NCI-H748 (cell line): Measurements from ENCODE around the gene TMEM30B.
"Not testable (repeated sequence)": the region's sequence is repeated elsewhere in the genome, so short reads cannot be mapped to it uniquely, and the experiment has no call there.

ENCODE experiments used
- DNase-seq: peaks from one replicate; lab custom pipeline; 2025; ENCODE audit not compliant: unreplicated experiment; lab: John Stamatoyannopoulos, UW

Gene TMEM30B

DNA sequence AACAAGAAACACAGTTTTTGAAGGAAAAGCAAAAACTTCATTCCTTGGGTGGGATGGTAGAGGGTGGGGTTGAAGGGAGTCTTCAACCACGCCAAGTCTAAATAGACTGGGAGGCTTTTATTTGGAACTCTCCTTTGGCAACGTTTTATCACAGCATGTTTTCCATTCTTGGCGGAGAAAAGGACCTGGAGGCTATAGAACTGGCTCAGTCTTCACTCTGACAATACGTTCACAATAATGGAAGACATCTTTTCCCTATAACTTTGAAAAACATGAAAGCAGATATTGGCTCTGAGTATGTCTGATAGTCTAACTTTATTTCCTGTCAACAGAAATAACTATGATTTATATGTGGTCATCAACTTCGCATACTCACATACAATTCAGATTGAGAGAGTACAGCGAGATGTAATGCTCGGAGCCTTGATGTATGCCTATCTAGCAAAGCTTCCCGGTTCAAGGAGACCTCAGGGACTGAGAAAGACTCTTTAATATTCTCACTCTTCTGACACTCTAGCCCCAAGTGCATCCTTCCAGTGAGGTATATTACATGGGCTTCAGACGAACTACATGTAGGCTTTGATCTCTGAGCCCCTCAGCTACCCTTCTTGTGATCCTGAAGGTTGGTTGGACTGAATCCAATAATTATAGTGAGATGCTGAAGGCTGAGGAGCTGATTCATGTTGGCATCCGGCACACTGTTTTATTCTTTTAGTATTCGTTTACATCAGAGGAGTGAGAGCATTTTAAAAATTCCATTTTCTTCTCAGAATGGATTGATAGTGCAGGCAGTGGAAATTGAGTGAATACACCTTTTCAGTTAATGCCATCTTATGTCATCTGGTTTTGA, 14.0 kb downstream of the TMEM30B start:
- no peak for DNase-seq

DNA sequence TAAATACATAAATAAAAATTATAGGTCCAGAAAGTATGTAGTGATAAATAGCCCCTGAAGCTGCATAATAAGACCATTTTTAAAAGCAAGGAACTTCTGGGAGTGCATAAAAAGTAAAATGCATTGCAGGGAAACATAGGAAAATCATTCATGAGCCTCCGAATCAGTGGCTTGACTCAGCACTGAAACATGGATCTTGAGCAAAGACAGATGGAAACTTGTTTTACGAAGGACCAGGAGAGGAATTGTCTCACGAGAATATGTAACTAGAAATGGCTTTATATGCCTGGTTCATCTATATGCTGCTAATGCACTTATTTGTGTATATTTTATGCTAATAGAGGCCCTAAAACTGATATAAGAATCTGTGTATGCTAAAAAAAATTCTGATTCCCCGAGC, 14.7 kb downstream of the TMEM30B start:
- no peak for DNase-seq

DNA sequence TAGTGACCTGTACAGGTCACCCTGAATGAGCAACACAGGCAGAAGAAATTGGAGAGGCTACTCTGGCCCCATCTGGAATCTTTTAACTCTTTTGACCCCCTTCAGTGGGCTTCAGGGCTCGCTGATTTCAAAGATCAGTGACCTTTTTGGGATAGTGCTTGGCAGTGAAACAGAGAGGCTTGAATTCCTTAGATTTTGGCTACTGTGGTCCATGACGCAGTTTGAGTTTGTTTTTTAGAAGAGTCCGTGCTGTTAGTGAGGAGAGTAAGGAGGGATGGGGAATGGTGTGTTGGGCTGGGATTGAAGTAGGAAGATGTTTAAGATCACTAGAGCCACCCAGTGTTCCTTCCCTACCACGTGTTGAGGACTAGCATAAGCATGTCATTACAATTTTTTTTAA, 16.5 kb downstream of the TMEM30B start:
- DNase-seq, result no peak

DNA sequence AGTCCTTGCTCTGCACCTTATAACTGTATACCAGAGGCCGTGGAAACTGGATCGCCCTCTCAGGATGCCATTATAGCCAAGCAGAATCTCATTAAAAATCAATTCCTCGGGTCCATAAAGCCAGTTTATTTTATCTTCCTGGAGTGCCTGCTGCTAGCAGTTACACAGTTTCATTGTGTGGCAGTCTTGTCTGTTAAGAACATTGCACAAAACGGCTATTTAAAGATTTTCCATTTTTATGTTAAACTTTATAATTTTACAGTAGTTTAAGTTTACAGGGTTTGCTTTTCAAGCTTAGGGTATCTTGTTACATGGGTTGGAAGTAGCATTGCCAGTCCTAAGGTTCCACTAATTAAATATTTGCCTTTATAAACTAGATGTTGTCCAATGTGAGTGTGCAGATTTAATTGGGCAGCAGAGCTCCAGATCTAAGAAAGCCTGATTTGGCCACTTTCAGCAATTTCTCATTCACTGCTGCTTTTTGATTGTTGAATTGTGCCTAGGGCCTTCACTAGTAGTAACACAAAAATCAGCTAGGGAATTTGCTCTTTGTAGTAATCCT, 17.0 kb downstream of the TMEM30B start:
- DNase-seq, result peak; percentile 29

DNA sequence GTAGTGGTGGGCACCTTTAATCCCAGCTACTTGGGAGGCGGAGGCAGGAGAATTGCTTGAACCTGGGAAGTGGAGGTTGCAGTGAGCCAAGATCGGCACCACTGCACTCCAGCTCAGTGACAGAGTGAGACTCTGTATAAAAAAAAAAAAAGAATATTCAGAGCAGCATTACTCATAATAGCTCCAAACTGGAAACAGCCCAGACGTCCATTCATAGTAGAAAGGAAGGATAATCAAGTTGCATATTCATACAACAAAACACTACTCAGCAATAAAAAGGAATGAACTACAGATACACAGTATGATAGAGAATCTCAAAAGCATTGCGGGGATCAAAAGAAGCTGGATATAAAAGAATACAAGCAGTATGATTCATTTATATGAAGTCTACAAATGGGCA, 19.1 kb downstream of the TMEM30B start:
- DNase-seq, result no peak

DNA sequence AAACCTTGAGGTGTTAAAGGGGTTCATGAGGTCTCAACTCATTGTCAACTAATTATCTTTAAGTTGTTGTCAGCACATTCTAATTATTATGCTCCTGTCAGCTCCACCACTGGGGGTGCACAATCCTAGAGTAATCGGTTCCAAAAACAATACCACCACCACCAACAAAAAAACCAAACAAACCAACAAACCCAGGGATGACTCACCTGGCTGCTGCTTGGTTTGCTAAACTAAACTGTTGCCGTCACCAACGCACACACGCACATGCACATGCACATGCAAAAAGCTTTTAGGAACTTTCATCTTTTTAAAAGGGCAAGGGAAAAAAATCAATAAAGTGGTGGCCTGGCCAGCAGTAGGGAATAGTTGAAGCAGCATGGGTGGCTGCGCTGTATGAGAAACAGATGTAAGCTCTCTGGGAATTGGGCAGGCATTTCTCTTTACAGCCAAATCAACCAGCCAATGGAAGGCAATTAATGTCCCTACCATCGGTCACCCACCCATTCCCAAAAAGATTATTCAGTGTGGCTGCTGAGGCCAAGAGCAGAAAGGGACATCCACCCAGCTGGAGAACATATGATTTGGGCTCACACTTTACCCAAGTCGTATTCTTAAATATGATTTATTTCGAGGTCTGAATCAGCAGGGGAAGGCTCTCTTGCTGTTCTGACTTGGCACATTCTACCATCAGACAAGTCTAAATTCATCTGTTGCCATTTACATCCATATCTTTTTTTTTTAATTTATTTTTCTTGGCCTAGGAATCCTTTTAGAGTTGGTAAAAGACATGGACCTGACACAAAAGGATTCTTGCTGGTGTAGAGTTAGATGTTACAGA, 20.0 kb downstream of the TMEM30B start:
- peak; percentile 39 for DNase-seq

DNA sequence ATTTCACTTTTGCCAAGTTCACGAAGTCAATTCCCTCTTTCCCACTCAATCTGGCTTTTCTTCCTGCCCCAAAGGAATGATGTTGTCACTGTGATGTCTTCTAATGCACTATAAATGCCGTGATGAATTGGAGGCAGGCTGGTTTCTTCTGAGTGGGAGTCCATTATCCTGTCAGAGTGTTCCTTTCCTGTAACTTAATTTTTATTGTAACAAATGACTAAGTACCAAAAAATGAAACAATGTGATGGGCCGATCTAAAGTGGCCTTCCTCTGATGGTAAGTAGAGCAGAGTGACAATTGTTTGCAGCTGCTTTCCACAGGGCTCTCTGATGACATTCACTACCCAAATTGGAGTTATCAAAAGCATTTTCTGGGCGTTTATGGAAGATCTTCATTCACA, 22.2 kb downstream of the TMEM30B start:
- DNase-seq, result no peak

DNA sequence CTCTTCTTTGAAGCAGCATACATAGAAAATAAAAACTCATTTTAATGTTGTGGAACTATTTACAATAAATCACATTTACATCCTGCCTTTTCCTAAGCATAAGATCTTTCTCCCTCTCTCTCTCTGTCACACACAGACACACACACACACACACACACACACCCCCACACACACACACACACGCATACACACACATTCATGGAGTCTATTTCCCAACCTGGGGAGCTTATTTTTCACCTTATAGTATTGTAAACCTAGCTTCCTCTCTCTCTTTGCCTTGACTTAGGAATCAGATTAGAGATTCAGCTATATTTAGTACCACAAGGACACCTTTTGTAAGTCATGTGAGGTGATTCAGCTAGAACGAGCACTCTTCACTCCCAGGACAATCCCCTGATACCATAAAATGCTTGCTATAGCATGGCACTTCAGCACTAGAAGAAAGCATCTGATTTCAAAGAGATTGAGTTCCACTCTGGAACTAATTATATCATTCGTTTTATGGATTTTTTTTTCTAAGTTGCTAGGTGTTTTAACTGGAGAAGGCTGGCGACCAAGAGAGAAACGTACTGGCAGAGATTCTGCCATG, 23.6 kb downstream of the TMEM30B start:
- no peak for DNase-seq

DNA sequence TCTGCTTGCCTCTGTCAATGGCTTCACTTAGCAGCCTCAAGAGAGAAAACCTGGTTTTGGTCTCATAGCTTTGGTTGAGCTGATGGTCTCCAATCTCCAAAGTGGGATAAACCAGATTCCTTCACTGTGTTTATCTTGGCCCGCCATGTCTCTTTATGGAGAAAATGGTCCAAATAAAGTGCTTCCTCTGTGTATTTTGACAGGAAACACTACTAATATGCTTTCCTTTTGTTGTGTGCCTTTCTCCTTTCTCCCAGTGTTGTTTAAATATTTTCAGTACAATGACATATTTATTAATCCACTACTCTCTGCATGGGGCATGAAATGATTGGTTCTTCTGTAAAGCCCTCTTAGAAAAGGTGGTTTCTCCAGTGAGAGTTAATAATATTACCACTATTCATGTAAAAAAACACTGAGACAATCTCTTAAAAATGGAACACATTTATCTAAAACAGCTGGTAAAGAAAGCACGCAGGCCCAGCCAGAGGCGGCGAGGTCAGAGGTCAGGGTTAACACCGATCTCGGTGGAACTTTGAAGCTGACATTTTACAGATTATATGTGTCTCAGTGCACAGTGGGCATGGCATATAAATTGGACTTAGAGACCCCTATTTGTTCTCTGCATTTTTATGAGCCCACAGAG, 24.2 kb downstream of the TMEM30B start:
- DNase-seq, result no peak

DNA sequence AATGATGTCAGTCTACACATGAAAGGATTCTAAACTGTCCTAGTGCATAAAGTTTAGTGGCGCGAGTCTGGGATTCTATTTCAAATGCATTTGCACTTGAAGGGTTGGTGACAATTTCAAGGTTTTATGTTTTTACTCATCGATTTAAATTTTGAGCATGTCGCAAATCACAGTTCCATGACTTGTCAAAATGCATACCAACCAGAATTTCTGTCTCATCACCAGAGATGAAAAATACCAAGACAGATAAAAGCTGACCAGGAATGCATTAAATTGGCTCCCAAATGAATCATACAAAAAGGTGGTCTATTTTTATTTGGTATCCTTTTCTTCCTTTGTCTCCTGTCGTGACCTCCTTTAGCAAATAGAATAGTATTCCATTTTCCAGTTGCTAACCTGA, 25.2 kb downstream of the TMEM30B start:
- DNase-seq, result no peak

DNA sequence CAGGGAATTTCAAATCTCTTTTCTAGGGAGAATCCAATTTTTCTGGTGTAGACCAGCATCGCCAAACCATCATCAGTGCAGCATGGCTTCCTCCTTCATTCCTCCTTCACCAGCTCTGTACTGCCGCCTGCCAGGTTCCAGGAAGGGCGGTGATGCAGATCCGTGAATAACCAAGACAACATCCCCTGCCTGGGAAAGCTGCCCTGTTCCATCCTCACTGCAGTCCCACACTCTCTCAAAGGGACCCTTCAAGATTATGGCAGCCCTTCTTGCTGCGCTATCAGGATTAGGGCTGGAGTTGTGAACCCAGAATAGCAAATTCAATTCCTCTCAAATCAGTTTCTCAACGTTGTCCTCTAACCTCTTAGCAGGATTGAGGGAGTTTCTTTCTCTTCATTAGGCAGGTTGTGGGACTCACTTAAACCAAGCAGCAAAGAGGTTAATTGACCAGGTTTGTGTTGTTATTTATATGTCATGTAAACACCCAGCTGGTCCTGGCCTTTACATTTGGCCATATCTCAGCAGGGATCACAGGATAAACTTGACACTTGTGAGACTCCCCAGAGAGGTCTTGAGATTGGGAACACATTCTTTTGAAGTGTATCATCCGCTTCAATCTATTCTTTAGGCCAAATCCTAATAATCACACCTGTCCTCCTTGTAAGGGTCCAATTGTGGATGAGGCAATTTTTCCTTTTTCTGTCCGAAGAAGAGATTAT, 26.2 kb downstream of the TMEM30B start:
- no peak for DNase-seq

DNA sequence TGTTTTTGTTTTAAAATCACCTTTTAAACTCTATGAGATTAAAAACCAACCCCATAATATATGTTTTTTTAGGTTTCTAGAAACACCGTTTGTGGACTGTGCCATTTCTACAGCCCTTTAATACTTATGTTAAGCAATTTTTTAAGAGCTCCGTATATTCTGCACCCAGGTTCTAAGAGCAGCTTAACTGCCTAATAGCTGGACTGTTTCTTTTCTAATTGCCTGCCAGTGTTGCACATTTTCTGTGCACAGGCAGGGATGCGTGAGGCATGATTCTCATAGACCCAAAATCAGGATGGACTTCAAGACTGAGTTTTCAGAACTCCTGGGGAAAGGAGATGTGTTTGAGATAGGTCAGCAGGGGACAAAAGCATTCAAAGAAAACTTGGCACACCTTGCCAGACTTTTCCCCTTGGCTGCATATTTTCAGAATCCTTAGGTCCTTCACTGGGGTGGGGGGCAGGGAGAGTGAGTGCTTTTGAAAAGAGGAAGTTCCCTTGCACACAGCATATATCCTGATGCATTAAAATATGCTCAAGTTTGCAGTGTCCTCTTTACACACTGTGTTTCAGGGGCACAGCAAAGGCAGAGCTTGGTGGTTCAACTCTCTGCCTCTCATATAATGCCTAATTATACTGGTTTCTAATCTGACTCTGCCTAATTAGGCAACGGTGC, 27.9 kb downstream of the TMEM30B start:
- no peak for DNase-seq

DNA sequence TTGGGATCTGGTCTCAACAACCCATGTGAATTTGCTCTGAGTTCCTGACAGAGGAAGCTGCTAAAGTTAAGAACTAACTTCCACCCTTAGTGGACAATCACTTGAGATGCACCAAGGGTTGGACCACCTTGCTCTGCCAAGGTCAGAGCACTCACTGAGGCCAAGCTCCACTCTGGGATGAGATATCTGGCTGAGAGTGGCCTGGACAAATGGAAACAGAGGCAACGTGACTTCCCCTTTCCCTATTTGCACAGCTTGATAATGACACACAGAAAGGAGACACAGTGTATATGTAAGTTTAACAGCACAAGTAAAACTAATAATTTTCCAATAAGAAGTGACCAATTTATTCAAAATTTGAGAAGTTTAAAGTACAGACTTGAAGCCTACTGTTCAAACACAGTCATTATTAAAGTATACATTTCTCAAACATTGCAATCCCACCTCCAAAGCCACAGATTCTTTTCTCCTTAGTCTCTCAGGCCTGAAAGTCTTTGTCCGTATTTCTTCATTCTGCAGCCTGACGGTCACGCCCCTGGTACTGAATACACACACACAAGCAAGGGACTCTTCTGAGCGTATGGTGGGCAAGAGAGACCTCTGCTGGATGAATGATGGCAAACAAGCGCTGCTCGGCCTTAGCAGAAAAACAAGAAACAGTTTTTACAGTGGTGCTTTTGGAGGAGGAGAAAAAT, 28.6 kb downstream of the TMEM30B start:
- peak; percentile 93 for DNase-seq

DNA sequence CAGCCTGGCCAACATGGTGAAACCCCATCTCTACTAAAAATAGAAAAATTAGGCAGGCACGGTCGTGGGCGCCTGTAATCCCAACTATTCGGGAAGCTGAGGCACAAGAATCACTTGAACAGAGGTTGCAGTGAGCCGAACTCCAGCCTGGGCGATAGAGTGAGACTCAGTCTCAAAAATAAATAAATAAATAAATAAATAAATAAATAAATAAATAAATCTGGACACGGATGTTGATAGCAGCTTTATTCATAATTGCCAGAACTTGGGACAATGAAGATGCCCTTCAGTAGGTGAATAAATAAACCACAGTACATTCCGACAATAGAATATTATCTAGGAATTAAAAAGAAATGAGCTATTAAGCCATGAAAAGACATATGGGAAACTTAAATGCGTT, 31.1 kb downstream of the TMEM30B start:
- DNase-seq, result no peak

DNA sequence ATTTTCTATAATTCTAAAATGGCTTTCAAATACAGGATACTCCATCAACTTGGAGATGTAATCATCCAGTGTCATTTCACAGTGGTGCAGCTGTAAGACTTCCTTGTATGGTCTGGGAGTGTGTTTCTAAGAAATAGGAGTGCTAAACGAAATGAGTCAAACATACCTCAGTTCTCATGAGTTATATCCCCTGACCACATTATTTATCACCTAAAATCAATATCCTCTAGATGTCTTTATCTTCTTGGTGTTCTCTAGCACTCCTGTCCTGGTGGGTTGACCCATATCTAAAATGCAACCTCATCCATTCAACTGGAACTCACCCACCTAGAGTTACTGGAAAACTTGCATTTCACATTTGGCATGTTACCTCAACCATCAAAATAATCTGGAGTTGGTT, 33.2 kb downstream of the TMEM30B start:
- no peak for DNase-seq

DNA sequence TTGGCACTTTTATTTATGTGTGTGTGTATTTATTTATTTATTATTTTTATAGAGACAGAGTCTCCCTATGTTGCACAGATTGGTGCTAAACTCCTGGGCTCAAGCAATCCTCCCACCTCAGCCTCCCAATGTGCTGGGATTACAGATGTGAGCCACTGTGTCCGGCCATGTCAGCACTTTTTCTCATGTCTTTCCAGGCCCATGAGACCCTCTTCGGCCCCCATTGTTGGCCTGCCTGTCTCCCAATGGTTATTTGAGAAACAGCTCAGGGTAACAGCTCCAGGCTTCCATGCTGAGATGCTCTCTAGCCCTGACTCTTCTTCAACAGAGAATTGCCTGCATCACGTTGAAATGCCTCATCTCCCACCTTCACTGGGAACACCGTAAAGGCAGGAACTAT, 34.4 kb downstream of the TMEM30B start:
- no peak for DNase-seq

DNA sequence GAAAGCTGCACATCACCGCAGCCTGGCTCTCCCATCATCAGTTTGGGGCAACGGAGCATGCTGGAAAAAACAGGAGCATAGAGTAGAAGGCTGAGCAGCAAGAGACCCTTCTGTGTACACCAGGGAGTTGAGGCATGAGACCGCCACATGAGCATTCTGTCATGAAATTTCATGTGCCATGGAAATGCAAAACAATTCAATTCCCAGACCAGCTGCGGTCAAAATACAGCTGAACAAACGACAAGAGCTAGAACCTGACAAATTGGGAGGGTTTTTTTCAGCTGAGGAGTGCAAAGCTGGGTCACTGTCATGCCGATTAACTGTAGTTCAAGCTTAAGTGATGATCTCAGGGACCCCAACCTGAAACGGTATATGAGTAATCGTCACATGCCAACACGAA, 37.1 kb downstream of the TMEM30B start:
- no peak for DNase-seq

DNA sequence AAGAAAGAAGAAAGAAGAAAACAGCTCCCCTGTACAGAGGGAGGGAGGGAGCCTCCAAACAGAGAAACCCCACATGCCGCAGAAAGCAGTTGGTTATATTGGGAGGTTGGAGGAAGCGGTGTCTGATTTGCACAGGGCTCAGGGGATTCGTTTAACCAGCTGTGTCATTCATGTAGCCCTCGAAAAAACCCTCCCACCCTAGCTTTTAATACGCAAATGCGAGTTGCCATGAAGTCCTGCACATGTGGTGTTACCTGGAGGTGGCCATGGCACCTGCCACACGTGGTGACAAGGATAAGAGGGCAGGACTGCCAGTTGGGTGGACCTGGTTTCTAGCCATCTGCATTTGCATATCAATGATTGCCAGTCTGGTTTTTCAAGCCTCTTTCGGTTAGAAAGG, 40.9 kb downstream of the TMEM30B start:
- DNase-seq, result peak; percentile 33

DNA sequence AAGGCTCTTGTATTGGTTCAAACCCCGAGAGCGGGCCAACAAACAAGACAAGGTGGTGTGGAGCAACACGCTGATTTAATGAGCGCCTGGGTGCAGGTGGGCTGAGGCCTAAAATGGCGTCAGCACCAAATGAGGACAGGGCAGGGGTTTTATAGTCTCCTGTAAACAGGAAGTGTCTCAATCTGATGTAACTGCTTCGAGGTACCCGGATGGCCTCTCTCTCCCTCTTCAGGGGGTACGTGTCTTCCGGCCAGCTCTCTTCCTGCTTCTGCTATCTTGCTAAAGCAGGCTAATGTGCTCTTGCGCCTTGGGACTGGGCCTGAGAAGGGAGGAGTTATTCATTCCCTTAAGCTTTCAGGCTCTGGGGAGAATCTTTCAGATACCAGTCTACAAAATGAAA, 41.9 kb downstream of the TMEM30B start:
- DNase-seq, result not testable (repeated sequence)
